Mesenchymal stem cell (in vitro differentiated cells and primary cell): ENCODE results near the gene ZBTB14.

Experiments used
- DNase-seq: peaks from one replicate; pipeline ENCODE4 v3.0.0-alpha.2; 2013
- H2AFZ ChIP-seq: one replicate; pipeline ENCODE4 v1.6.1; 2013; ENCODE audit warnings: low read depth, mild to moderate bottlenecking, control low read depth, inconsistent platforms, low read length, moderate library complexity
- H2AK5ac ChIP-seq: 2 replicates; pipeline ENCODE4 v1.6.1; 2013; ENCODE audit warnings: low read length, moderate library complexity, mild to moderate bottlenecking, inconsistent platforms; ENCODE audit not compliant: severe bottlenecking
- H2BK120ac ChIP-seq: one replicate; pipeline ENCODE4 v1.6.1; 2013; ENCODE audit warnings: low read depth, mild to moderate bottlenecking, inconsistent platforms, low read length, moderate library complexity
- H2BK12ac ChIP-seq, 2 experiments: one replicate each; pipeline ENCODE4 v1.6.1; 2013; ENCODE audit warnings: inconsistent platforms in 2 of 2, low read length in 2 of 2, mild to moderate bottlenecking in 2 of 2, moderate library complexity in 2 of 2, control low read depth in 1 of 2
- H2BK15ac ChIP-seq: one replicate; pipeline ENCODE4 v1.6.1; 2013; ENCODE audit warnings: mild to moderate bottlenecking, low read depth, inconsistent platforms; ENCODE audit not compliant: poor library complexity, severe bottlenecking
- H2BK5ac ChIP-seq: 2 replicates; pipeline ENCODE4 v1.6.1; 2013; ENCODE audit warnings: low read depth, mild to moderate bottlenecking, low read length, control low read depth, inconsistent platforms; ENCODE audit not compliant: poor library complexity, severe bottlenecking
- H3K14ac ChIP-seq, 2 experiments: one replicate each; pipeline ENCODE4 v1.6.1; 2013; ENCODE audit warnings: inconsistent platforms in 2 of 2, low read length in 2 of 2, control low read depth in 1 of 2, mild to moderate bottlenecking in 1 of 2, moderate library complexity in 1 of 2
- H3K18ac ChIP-seq, 2 experiments: one replicate each; pipeline ENCODE4 v1.6.1; 2013; ENCODE audit warnings: inconsistent platforms in 2 of 2, low read length in 2 of 2, control low read depth in 1 of 2, low read depth in 1 of 2, mild to moderate bottlenecking in 1 of 2
- H3K23ac ChIP-seq, 2 experiments: one replicate each; pipeline ENCODE4 v1.6.1; 2013; ENCODE audit warnings: inconsistent platforms in 2 of 2, low read length in 2 of 2, mild to moderate bottlenecking in 2 of 2, moderate library complexity in 2 of 2, control low read depth in 1 of 2
- H3K27ac ChIP-seq: 2 replicates; pipeline ENCODE4 v1.5.1; 2013; ENCODE audit warnings: mild to moderate bottlenecking, moderate library complexity, low read length, control low read depth, inconsistent platforms; ENCODE audit not compliant: poor library complexity, severe bottlenecking
- H3K27me3 ChIP-seq, 2 experiments: 2 replicates each; pipeline versions ENCODE4 v1.6.1 to v1.7.0; 2013; ENCODE audit warnings: low read length in 2 of 2, mild to moderate bottlenecking in 2 of 2, moderate library complexity in 2 of 2, control low read depth in 1 of 2, inconsistent platforms in 1 of 2; ENCODE audit not compliant: control insufficient read depth in 1 of 2, insufficient read depth in 1 of 2
- H3K36me3 ChIP-seq, 2 experiments: 2 replicates each; pipeline versions ENCODE4 v1.6.1 to v1.7.0; 2013; ENCODE audit warnings: low read length in 2 of 2, control low read depth in 1 of 2, inconsistent platforms in 1 of 2, low read depth in 1 of 2, mild to moderate bottlenecking in 1 of 2; ENCODE audit not compliant: insufficient read depth in 2 of 2, control insufficient read depth in 1 of 2
- H3K4ac ChIP-seq, 2 experiments: one replicate each; pipeline ENCODE4 v1.6.1; 2013; ENCODE audit warnings: inconsistent platforms in 2 of 2, low read length in 2 of 2, mild to moderate bottlenecking in 2 of 2, moderate library complexity in 2 of 2, control low read depth in 1 of 2, low read depth in 1 of 2
- H3K4me1 ChIP-seq: 2 replicates; pipeline ENCODE4 v1.6.1; 2013; ENCODE audit warnings: low read depth, low read length, control low read depth; ENCODE audit not compliant: control insufficient read depth, insufficient read depth
- H3K4me2 ChIP-seq: 2 replicates; pipeline ENCODE4 v1.6.1; 2013; ENCODE audit warnings: low read length, mild to moderate bottlenecking, inconsistent platforms; ENCODE audit not compliant: poor library complexity, severe bottlenecking
- H3K4me3 ChIP-seq, 2 experiments: 2 replicates each; pipeline versions ENCODE4 v1.5.1 to v1.7.0; 2013; ENCODE audit warnings: low read length in 2 of 2, mild to moderate bottlenecking in 2 of 2, control low read depth in 1 of 2, low read depth in 1 of 2; ENCODE audit not compliant: insufficient read depth in 1 of 2
- H3K79me1 ChIP-seq: replicated peaks from 2 replicates; pipeline ENCODE4 v1.6.1; 2013; ENCODE audit warnings: mild to moderate bottlenecking, control low read depth, low read length, inconsistent platforms; ENCODE audit not compliant: poor library complexity, severe bottlenecking
- H3K9ac ChIP-seq: 2 replicates; pipeline ENCODE4 v1.7.0; 2013; ENCODE audit warnings: mild to moderate bottlenecking, low read length, moderate library complexity
- H3K9me3 ChIP-seq: 2 replicates; pipeline ENCODE4 v1.7.0; 2013; ENCODE audit warnings: mild to moderate bottlenecking, low read length; ENCODE audit not compliant: control insufficient read depth
- H4K8ac ChIP-seq: one replicate; pipeline ENCODE4 v1.6.1; 2013; ENCODE audit warnings: inconsistent platforms, mild to moderate bottlenecking, low read length, moderate library complexity
- H4K91ac ChIP-seq: one replicate; pipeline ENCODE4 v1.6.1; 2013; ENCODE audit warnings: mild to moderate bottlenecking, low read length, inconsistent platforms
- WGBS: methylation state at CpG from one replicate; pipeline ENCODE4 v1.1.7; 2013; ENCODE audit warnings: mixed read lengths; 5-methylcytosine and 5-hydroxymethylcytosine counted together

Gene ZBTB14

DNA sequence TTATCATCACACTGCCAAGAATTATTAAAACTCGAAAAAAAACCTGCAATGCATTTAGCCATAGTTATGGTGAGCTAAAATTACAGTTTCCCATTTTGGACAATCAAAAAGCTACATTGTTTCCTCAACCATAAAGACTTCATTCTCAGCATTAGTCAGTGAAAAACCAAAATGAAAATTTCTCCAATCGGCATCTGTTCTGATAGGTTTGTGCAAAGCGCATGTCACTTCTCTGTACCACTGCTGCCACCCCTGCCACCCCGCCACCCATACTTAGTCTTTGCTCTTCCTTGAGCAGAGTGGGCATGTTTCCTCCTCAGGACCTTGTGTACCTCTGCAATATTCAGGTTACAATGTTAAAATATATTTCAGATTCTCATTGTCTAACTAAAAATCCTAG lies 7.1 kb upstream of the ZBTB14 start:
- Histone ChIP-seq H3K27me3 (peaks cover 0 to 6% of the 10 kb centered on the region in 2 experiments), H2BK15ac (no peak overlapping the region), H3K14ac (no peak overlapping the region), H3K4ac (no peak overlapping the region), H3K9me3 (no peaks in the 10 kb centered on the region), H2BK120ac (no peak overlapping the region), H3K9ac (no peak overlapping the region), H2AK5ac (no peak overlapping the region), H3K79me1 (no peaks in the 10 kb centered on the region), H3K4me2 (no peak overlapping the region), H4K8ac (no peak overlapping the region), H3K4me1 (no peaks in the 10 kb centered on the region), H3K18ac (no peak overlapping the region), H3K36me3 (no peaks in the 10 kb centered on the region), H2BK12ac (no peak overlapping the region), H3K4me3 (no peak overlapping the region), H2BK5ac (no peak overlapping the region), H2AFZ (no peak overlapping the region), H4K91ac (no peak overlapping the region), H3K23ac (no peak overlapping the region), H3K27ac (no peak overlapping the region)
- 63% methylated on average over 4 of the region's 4 CpGs for WGBS
- no peak for DNase-seq

- no peaks in the 10 kb centered on the region for H3K9me3 ChIP-seq
- H2BK15ac ChIP-seq: no peak overlapping the region
- no peak overlapping the region for H3K4me3 ChIP-seq
- no peak overlapping the region for H3K4me2 ChIP-seq
- H2BK5ac ChIP-seq: no peak overlapping the region
- no peak overlapping the region for H3K14ac ChIP-seq
- no peak overlapping the region for H2BK12ac ChIP-seq
- H3K9ac ChIP-seq: no peak overlapping the region
- H3K18ac ChIP-seq: no peak overlapping the region
- H4K8ac ChIP-seq: no peak overlapping the region
- peaks cover 0 to 6% of the 10 kb centered on the region in 2 experiments for H3K27me3 ChIP-seq
- H3K79me1 ChIP-seq: no peaks in the 10 kb centered on the region
- no peaks in the 10 kb centered on the region for H3K4me1 ChIP-seq
- no peak overlapping the region for H2AFZ ChIP-seq
- no peak overlapping the region for H3K27ac ChIP-seq
- no peak overlapping the region for H3K23ac ChIP-seq
- no peak for DNase-seq
- no peak overlapping the region for H2BK120ac ChIP-seq
- 96% methylated on average over 3 of the region's 4 CpGs for WGBS
- no peaks in the 10 kb centered on the region for H3K36me3 ChIP-seq
- no peak overlapping the region for H4K91ac ChIP-seq
- H2AK5ac ChIP-seq: no peak overlapping the region
- H3K4ac ChIP-seq: no peak overlapping the region
Observed at GRCh38 chr18:5300476-5301010, 5.0 kb upstream of the ZBTB14 start.

GRCh38 chr18:5298156-5298852 lies 2.8 kb upstream of the ZBTB14 start:
- WGBS: 93% methylated on average over 16 of the region's 16 CpGs
- Histone ChIP-seq H3K27me3 (peaks cover 0 to 6% of the 10 kb centered on the region in 2 experiments), H3K23ac (no peak overlapping the region), H3K4ac (no peak overlapping the region), H4K91ac (no peak overlapping the region), H3K79me1 (peaks cover 6% of the 10 kb centered on the region), H3K4me2 (no peak overlapping the region), H3K4me3 (no peak overlapping the region), H2BK12ac (no peak overlapping the region), H3K36me3 (no peaks in the 10 kb centered on the region), H2AK5ac (no peak overlapping the region), H3K27ac (no peak overlapping the region), H2BK15ac (no peak overlapping the region), H3K14ac (no peak overlapping the region), H3K18ac (no peak overlapping the region), H3K4me1 (peaks cover 3% of the 10 kb centered on the region), H2BK120ac (no peak overlapping the region), H2AFZ (no peak overlapping the region), H3K9ac (no peak overlapping the region), H3K9me3 (no peaks in the 10 kb centered on the region), H2BK5ac (no peak overlapping the region), H4K8ac (no peak overlapping the region)
- no peak for DNase-seq

DNA sequence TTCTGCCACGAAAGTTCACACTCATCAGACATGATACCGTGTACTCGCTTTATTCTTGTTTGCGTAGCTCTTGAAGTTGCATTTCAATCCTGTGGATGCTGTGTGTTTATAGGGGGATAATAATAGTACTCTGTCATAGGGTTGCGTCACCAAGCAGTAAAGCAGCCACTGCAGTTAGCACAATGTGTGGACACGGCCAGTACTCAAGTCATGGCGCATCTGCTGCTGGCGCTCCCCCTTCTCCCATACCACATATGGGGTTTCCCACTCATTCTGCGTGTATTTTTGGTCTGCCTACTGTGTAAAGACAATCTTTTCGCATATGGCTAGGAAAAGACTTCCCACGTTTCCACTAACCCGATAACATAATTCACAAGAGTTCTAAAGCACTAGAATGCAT lies 2.1 kb upstream of the ZBTB14 start:
- Histone ChIP-seq H2BK5ac (no peak overlapping the region), H3K4me1 (peaks cover 3% of the 10 kb centered on the region), H2BK12ac (no peak overlapping the region), H3K79me1 (peaks cover 8% of the 10 kb centered on the region), H3K18ac (no peak overlapping the region), H3K9me3 (no peaks in the 10 kb centered on the region), H4K91ac (no peak overlapping the region), H3K4me3 (no peak overlapping the region), H3K4me2 (no peak overlapping the region), H2BK15ac (no peak overlapping the region), H2BK120ac (no peak overlapping the region), H3K27ac (no peak overlapping the region), H4K8ac (no peak overlapping the region), H3K14ac (no peak overlapping the region), H2AFZ (peak overlapping the region; percentile 18), H3K36me3 (peaks cover 0 to 2% of the 10 kb centered on the region in 2 experiments), H3K4ac (no peak overlapping the region), H2AK5ac (no peak overlapping the region), H3K27me3 (peaks cover 0 to 5% of the 10 kb centered on the region in 2 experiments), H3K9ac (no peak overlapping the region), H3K23ac (no peak overlapping the region)
- DNase-seq: peak; percentile 4
- 97% methylated on average over 12 of the region's 12 CpGs for WGBS
